OCI-LY7 (cell line): ENCODE measurements around the gene SIGLEC5.

Source experiments
- CTCF ChIP-seq: fragments of 200-600 bp; sonication (generic); conservative IDR thresholded peaks from 2 replicates; pipeline ENCODE4 v1.5.1; 2014; ENCODE audit warnings: mild to moderate bottlenecking, antibody characterized with exemption, low read length, moderate library complexity, mixed read lengths
- EZH2phosphoT487 ChIP-seq: fragments of 200-600 bp; sonication (generic); IDR thresholded peaks from 2 replicates; pipeline ENCODE4 v1.6.1; 2018; ENCODE audit warnings: low read depth, borderline replicate concordance, mild to moderate bottlenecking, mixed run types, antibody characterized with exemption, low read length, moderate library complexity, mixed read lengths

DNA sequence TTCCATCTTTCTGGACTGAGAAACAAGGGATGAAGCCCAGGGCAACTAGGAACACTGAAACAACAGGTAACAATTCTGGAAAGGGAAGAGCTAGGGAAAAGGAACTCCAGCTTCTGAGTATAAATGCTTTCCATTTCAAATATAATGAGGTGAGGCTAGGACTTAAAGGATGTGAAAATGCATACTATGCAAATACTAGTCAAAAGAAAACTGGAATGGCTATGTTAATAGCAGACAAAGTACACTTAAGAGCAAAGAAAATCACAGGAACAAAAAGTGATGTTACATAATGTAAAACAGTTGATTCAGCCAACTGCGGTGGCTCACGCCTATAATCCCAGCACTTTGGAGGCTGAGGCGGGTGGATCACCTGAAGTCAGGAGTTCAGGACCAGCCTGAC, 10.2 kb upstream of the SIGLEC5 start:
- TF ChIP-seq EZH2phosphoT487 (no peak), CTCF (no peak)
